GM12864 (cell line): ENCODE measurements around the gene APOBEC3A.
"Not testable (repeated sequence)": the region's sequence is repeated elsewhere in the genome, so short reads cannot be mapped to it uniquely, and the experiment has no call there.

Experiments
- DNase-seq: peaks from one replicate; pipeline ENCODE4 v3.0.0-alpha.2; 2011; ENCODE audit warnings: low read depth
- H3K4me3 ChIP-seq: 2 replicates; pipeline ENCODE4 v1.5.1; 2011; ENCODE audit warnings: mild to moderate bottlenecking, low read depth, low read length, control low read depth
- CTCF ChIP-seq: IDR thresholded peaks from 2 replicates; pipeline ENCODE4 v1.5.1; 2011; ENCODE audit warnings: low read depth, mild to moderate bottlenecking, moderate library complexity, low read length, control low read depth, inconsistent platforms; ENCODE audit errors: missing control alignments

The APOBEC3A gene

GRCh38 chr22:38981005-38981991 is 23.9 kb downstream of the APOBEC3A start:
- TF ChIP-seq CTCF: peak; percentile 61

GRCh38 chr22:38981992-38982927 is 24.9 kb downstream of the APOBEC3A start, which contains the start of gene APOBEC3B:
Gene APOBEC3B, plus strand, starts transcription at chr22:38982347. Its CDS starts 107 bp downstream, at chr22:38982454.
- peak within 1 kb of the TSS; percentile 44 for H3K4me3 ChIP-seq
- no peak for TF ChIP-seq CTCF
- DNase-seq: peak; percentile 80

More at GRCh38 chr22:38981005-38981991, 23.9 kb downstream of the APOBEC3A start:
- DNase-seq: no peak
- H3K4me3 ChIP-seq: peak overlapping the region; percentile 44; the same call in 1 of the 2 replicates

GRCh38 chr22:38984224-38984623 is 26.8 kb downstream of the APOBEC3A start:
- H3K4me3 ChIP-seq: no peak overlapping the region
- no peak for TF ChIP-seq CTCF
- no peak for DNase-seq

- H3K4me3 ChIP-seq: not testable (repeated sequence)
- peak; percentile 74 for DNase-seq
These were observed 27.7 kb downstream of the APOBEC3A start for GRCh38 chr22:38984784-38985757.

GRCh38 chr22:38986629-38987028 is 29.2 kb downstream of the APOBEC3A start:
- no peak for TF ChIP-seq CTCF
- H3K4me3 ChIP-seq: no peak overlapping the region
- no peak for DNase-seq

GRCh38 chr22:38987171-38987895 is 29.9 kb downstream of the APOBEC3A start:
- TF ChIP-seq CTCF: no peak
- no peak for DNase-seq
- H3K4me3 ChIP-seq: no peak overlapping the region
